GM20000 (cell line): Measurements from ENCODE around the gene SYT6.

Source experiments
- DNase-seq: peaks from one replicate; pipeline ENCODE4 v3.0.0; 2012; ENCODE audit warnings: low spot score
- TF ChIP-seq, protein P1 (sequence below): IDR thresholded peaks from 2 replicates; pipeline ENCODE4 v1.5.1; 2012; ENCODE audit warnings: mild to moderate bottlenecking, control low read depth; ENCODE audit errors: extremely low read depth, missing control alignments

Gene SYT6

DNA sequence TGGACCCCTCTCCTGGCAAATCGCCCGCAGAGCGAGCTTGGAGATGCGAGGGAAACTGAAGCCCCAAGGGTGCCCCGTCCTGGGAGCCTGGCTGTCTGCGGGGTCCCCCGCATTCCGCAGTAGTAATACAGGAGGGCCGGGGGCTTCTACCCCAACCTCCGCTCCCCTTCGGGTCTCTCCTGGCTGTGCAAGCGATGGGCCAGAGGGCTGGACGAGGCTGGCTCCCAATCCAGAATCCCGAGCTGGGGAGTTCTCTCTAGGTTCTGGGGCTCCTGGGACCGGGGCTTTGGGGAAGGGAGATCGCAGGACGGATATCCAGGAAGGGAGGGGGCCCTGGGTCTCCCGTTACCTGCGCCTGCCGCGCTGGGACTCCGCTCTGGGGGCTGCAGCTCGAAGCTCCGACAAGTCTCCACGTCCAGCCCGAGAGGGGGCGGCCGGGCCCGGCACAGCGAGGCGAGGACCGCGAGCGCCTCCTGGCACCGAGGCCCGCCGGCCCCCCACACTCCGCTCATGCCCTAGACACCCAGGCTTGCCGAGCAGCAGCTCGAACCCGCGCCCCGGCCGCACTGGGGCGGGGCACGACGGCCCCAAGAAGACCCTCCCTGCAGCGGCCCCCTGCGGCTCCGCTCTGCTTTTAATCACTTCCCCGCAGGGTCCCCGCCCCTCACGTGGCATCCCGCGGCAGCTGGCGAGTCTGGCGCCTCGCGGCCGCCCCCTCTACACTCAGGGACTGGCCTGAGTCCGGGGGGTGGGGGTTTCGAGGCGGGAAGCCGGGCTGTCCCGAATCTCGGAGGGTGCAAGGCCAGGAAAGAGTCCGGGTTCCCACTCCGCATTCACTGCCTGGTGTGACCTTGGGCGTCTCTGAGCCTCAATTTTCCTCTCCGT lies at the start of gene SYT6:
Gene SYT6 (minus strand): TSS at position 609 of the 885 bp plus-strand sequence. CDS start 97 bp downstream, at position 512.
- DNase-seq, result no peak
- TF ChIP-seq, protein P1, sequence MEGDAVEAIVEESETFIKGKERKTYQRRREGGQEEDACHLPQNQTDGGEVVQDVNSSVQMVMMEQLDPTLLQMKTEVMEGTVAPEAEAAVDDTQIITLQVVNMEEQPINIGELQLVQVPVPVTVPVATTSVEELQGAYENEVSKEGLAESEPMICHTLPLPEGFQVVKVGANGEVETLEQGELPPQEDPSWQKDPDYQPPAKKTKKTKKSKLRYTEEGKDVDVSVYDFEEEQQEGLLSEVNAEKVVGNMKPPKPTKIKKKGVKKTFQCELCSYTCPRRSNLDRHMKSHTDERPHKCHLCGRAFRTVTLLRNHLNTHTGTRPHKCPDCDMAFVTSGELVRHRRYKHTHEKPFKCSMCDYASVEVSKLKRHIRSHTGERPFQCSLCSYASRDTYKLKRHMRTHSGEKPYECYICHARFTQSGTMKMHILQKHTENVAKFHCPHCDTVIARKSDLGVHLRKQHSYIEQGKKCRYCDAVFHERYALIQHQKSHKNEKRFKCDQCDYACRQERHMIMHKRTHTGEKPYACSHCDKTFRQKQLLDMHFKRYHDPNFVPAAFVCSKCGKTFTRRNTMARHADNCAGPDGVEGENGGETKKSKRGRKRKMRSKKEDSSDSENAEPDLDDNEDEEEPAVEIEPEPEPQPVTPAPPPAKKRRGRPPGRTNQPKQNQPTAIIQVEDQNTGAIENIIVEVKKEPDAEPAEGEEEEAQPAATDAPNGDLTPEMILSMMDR, result no peak

DNA sequence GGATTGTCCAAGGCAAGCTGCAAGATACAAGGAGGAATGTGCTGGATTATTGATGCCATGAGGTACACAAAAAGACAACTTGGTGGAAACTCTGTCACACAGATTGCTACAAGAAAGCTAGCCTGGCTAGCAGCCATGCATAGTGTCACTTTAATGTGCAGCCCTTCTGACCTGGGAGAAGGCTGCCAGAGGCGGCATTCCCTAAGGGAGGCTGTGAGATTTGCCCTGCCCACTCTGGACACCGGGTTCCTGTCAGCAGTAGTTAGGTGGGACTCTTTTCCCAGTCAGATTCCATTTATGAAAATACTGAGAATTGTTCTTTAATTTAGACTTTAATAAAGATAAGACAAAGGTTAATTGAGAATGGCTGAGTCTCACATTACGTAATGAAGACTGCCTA lies 47.8 kb upstream of the SYT6 start:
- TF ChIP-seq, protein P1, result no peak

GRCh38 chr1:114199017-114199594 lies 45.4 kb upstream of the SYT6 start:
- TF ChIP-seq, protein P1, result no peak
- no peak for DNase-seq

More for the DNA sequence above, 47.8 kb upstream of the SYT6 start:
- DNase-seq, result no peak

- TF ChIP-seq, protein P1, result no peak
- DNase-seq, result no peak
Measured at GRCh38 chr1:114196992-114197907, 43.6 kb upstream of the SYT6 start.

DNA sequence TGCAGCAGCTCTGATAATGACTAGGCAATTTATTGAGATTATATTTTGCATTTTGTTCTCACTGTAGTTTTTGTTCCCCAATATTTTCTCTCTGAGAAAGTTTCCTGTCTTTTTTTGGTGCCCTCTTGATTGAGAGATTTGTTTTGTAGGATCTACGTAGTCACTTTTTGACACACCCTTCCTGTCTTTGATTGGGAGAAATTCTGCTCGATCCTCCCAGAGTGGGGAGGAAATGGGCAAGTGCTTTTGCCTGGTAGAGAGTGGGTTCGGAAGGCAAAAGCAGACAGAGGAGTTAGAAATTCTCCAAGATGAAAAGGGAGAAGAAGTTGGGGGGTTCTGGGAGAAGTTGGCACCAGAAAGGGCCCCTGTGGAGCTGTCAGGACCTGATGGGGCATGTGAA lies 42.1 kb upstream of the SYT6 start:
- no peak for DNase-seq
- TF ChIP-seq, protein P1, result no peak

GRCh38 chr1:114192328-114192727 lies 38.7 kb upstream of the SYT6 start:
- TF ChIP-seq, protein P1, result no peak
- DNase-seq, result no peak

DNA sequence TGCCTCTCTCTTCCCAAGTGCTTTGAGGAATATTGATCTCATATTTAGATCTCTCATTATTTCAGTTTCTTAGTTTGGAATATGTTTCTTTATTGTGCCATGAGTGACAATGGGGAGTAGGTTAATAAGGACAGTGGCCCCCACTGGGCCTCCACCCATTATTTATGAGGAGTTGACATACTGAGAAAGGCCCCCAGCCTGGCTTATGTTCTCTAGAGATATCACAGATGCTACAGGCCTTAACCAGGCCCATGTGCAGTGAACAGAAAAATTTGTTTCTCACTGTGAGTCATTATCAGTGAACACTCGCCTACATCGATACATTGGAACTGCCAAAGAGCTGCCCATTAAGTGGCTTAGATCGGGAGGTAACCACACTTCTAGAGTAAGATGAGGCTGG lies 35.7 kb upstream of the SYT6 start:
- TF ChIP-seq, protein P1, result no peak
- DNase-seq, result no peak
